Neuronal stem cell (in vitro differentiated cells): Measurements from ENCODE around the gene HACD2.

ENCODE experiments used
- DNase-seq: peaks from one replicate; pipeline ENCODE4 v3.0.0-alpha.2; 2013; ENCODE audit warnings: low spot score
- H2AFZ ChIP-seq: one replicate; pipeline ENCODE4 v1.6.1; 2013; ENCODE audit warnings: mild to moderate bottlenecking, low read length, inconsistent platforms
- H2AK5ac ChIP-seq: 2 replicates; pipeline ENCODE4 v1.6.1; 2013; ENCODE audit warnings: low read depth, mild to moderate bottlenecking, inconsistent platforms, low read length, moderate library complexity, mixed read lengths
- H2BK120ac ChIP-seq: 2 replicates; pipeline ENCODE4 v1.6.1; 2013; ENCODE audit warnings: low read depth, mild to moderate bottlenecking, inconsistent platforms, low read length, moderate library complexity, mixed read lengths
- H2BK12ac ChIP-seq: one replicate; pipeline ENCODE4 v1.6.1; 2013; ENCODE audit warnings: low read length, inconsistent platforms
- H2BK15ac ChIP-seq: 2 replicates; pipeline ENCODE4 v1.6.1; 2013; ENCODE audit warnings: mild to moderate bottlenecking, low read length, inconsistent platforms, mixed read lengths
- H2BK5ac ChIP-seq: one replicate; pipeline ENCODE4 v1.6.1; 2013; ENCODE audit warnings: inconsistent platforms, mild to moderate bottlenecking, low read length, moderate library complexity
- H3K14ac ChIP-seq: one replicate; pipeline ENCODE4 v1.6.1; 2013; ENCODE audit warnings: low read length, inconsistent platforms
- H3K18ac ChIP-seq: 2 replicates; pipeline ENCODE4 v1.6.1; 2013; ENCODE audit warnings: low read length, inconsistent platforms
- H3K23ac ChIP-seq: 2 replicates; pipeline ENCODE4 v1.6.1; 2013; ENCODE audit warnings: low read depth, mild to moderate bottlenecking, mixed read lengths, low read length, inconsistent platforms; ENCODE audit not compliant: poor library complexity
- H3K27ac ChIP-seq: replicated peaks from 3 replicates; pipeline ENCODE4 v1.5.1; 2013; ENCODE audit warnings: low read length, inconsistent platforms
- H3K27me3 ChIP-seq, 3 experiments: 2 replicates each; pipeline ENCODE4 v1.6.1; 2013; ENCODE audit warnings: low read length in 3 of 3, mild to moderate bottlenecking in 2 of 3, inconsistent platforms in 1 of 3, low read depth in 1 of 3, mixed read lengths in 1 of 3, moderate library complexity in 1 of 3; ENCODE audit not compliant: control insufficient read depth in 3 of 3, insufficient read depth in 3 of 3
- H3K36me3 ChIP-seq, 2 donors: replicated peaks in 1 of 2; 2 replicates each; pipeline ENCODE4 v1.6.1; 2013; ENCODE audit warnings: low read length in 2 of 2; ENCODE audit not compliant: control insufficient read depth in 2 of 2, insufficient read depth in 2 of 2
- H3K4ac ChIP-seq: 2 replicates; pipeline ENCODE4 v1.6.1; 2013; ENCODE audit warnings: inconsistent platforms, mild to moderate bottlenecking, low read length, moderate library complexity
- H3K4me1 ChIP-seq, 2 donors: 1 replicate in 1 of 2; 2 replicates in 1 of 2; pipeline ENCODE4 v1.6.1; 2013; ENCODE audit warnings: low read length in 2 of 2, low read depth in 1 of 2; ENCODE audit not compliant: control insufficient read depth in 2 of 2, insufficient read depth in 1 of 2
- H3K4me2 ChIP-seq: one replicate; pipeline ENCODE4 v1.6.1; 2013; ENCODE audit warnings: mild to moderate bottlenecking, low read length, inconsistent platforms; ENCODE audit not compliant: insufficient read depth, poor library complexity, severe bottlenecking
- H3K4me3 ChIP-seq, 2 donors: 2 replicates each; pipeline ENCODE4 v1.5.1; 2013; ENCODE audit warnings: low read length in 2 of 2, mild to moderate bottlenecking in 2 of 2, inconsistent platforms in 1 of 2, moderate library complexity in 1 of 2
- H3K79me1 ChIP-seq: one replicate; pipeline ENCODE4 v1.6.1; 2013; ENCODE audit warnings: low read depth, mild to moderate bottlenecking, inconsistent platforms, low read length, moderate library complexity
- H3K9ac ChIP-seq: one replicate; pipeline ENCODE4 v1.6.1; 2013; ENCODE audit warnings: mild to moderate bottlenecking, low read depth, low read length, inconsistent platforms; ENCODE audit not compliant: poor library complexity
- H3K9me3 ChIP-seq, 2 donors: replicated peaks in 1 of 2; 2 replicates each; pipeline versions ENCODE3 to v1.6.1; 2013; ENCODE audit warnings: low read length in 2 of 2, mild to moderate bottlenecking in 2 of 2, inconsistent platforms in 1 of 2, low read depth in 1 of 2, mixed read lengths in 1 of 2, moderate library complexity in 1 of 2; ENCODE audit not compliant: control insufficient read depth in 2 of 2, insufficient read depth in 1 of 2
- H4K8ac ChIP-seq: one replicate; pipeline ENCODE4 v1.6.1; 2013; ENCODE audit warnings: low read depth, mild to moderate bottlenecking, inconsistent platforms, low read length, moderate library complexity
- H4K91ac ChIP-seq: one replicate; pipeline ENCODE4 v1.6.1; 2013; ENCODE audit warnings: low read length, low read depth, mild to moderate bottlenecking, inconsistent platforms; ENCODE audit not compliant: poor library complexity
- WGBS, 2 donors: extraction: QIAGEN DNeasy Blood & Tissue Kit; methylation state at CpG; one replicate each; pipeline ENCODE4 v1.1.7; 2013; ENCODE audit warnings: missing lambda C conversion rate in 2 of 2, mixed read lengths in 1 of 2; ENCODE audit not compliant: insufficient read length in 2 of 2, insufficient replicate concordance in 1 of 2; ENCODE audit errors: extremely low coverage in 2 of 2; 5-methylcytosine and 5-hydroxymethylcytosine counted together

Gene HACD2

GRCh38 chr3:123626881-123627280 is 42.0 kb upstream of the HACD2 start:
- Histone ChIP-seq H3K4me3 (no peak overlapping the region), H2BK5ac (no peak overlapping the region), H2BK12ac (no peak overlapping the region), H4K8ac (no peak overlapping the region), H3K9ac (no peak overlapping the region), H2BK120ac (no peak overlapping the region), H3K27me3 (no peaks in the 10 kb centered on the region), H3K23ac (no peak overlapping the region), H3K4ac (no peak overlapping the region), H2AFZ (no peak overlapping the region), H3K27ac (no peak overlapping the region), H3K4me2 (no peak overlapping the region), H3K79me1 (no peaks in the 10 kb centered on the region), H3K14ac (no peak overlapping the region), H2BK15ac (no peak overlapping the region), H3K9me3 (peaks cover 0 to 4% of the 10 kb centered on the region in 2 donors), H4K91ac (no peak overlapping the region), H3K18ac (no peak overlapping the region), H3K36me3 (peaks cover 27 to 43% of the 10 kb centered on the region in 2 donors), H3K4me1 (peaks cover 0 to 2% of the 10 kb centered on the region in 2 donors), H2AK5ac (no peak overlapping the region)
- DNase-seq, result no peak
- no CpG with 5 or more reads among the region's 7 CpGs for WGBS, 2 donors

DNA sequence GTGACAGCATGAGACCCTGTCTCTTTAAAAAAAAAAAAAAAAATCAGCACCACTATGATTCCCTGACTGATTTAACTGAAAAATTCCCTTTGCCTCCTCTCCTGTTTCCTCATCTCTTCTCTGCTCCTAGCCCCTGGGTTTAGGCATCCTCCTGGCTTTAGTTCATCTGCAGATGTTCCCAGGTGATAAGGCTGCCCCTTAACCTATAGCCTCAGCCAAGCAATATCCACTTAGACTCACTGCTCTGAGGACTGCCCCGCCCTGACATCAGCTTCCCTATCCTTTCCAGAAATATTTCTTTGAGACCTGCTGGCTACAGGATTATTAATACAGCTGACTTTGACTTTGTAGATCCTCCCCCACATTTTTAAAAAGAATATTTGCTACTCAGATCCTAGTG is 39.4 kb upstream of the HACD2 start:
- Histone ChIP-seq H3K9ac (no peak overlapping the region), H3K4me2 (no peak overlapping the region), H3K79me1 (no peaks in the 10 kb centered on the region), H2BK15ac (no peak overlapping the region), H2AFZ (no peak overlapping the region), H3K4me1 (peaks cover 0 to 11% of the 10 kb centered on the region in 2 donors), H2BK120ac (no peak overlapping the region), H3K9me3 (peaks cover 0 to 4% of the 10 kb centered on the region in 2 donors), H3K4ac (no peak overlapping the region), H3K4me3 (no peak overlapping the region), H3K18ac (no peak overlapping the region), H3K14ac (no peak overlapping the region), H2AK5ac (no peak overlapping the region), H2BK5ac (no peak overlapping the region), H3K23ac (no peak overlapping the region), H2BK12ac (no peak overlapping the region), H3K36me3 (peaks cover 22 to 29% of the 10 kb centered on the region in 2 donors), H3K27me3 (no peaks in the 10 kb centered on the region), H3K27ac (no peak overlapping the region), H4K8ac (no peak overlapping the region), H4K91ac (no peak overlapping the region)
- no peak for DNase-seq
- no CpG with 5 or more reads among the region's 1 CpG for WGBS, 2 donors

GRCh38 chr3:123623346-123623880 is 38.6 kb upstream of the HACD2 start:
- no peak overlapping the region for H2AK5ac ChIP-seq
- H2BK15ac ChIP-seq, result no peak overlapping the region

GRCh38 chr3:123622766-123623165 is 37.9 kb upstream of the HACD2 start:
- Histone ChIP-seq H4K91ac (no peak overlapping the region), H3K23ac (no peak overlapping the region), H2BK5ac (no peak overlapping the region), H3K4ac (no peak overlapping the region), H3K14ac (no peak overlapping the region), H2BK120ac (no peak overlapping the region), H3K18ac (no peak overlapping the region), H3K9me3 (peaks cover 0 to 2% of the 10 kb centered on the region in 2 donors), H3K4me2 (no peak overlapping the region), H4K8ac (no peak overlapping the region), H2AFZ (no peak overlapping the region), H3K27ac (no peak overlapping the region), H3K36me3 (peaks cover 26 to 38% of the 10 kb centered on the region in 2 donors), H3K79me1 (no peaks in the 10 kb centered on the region), H2BK12ac (no peak overlapping the region), H3K4me1 (peaks cover 0 to 11% of the 10 kb centered on the region in 2 donors), H3K4me3 (no peak overlapping the region), H2BK15ac (no peak overlapping the region), H3K9ac (no peak overlapping the region), H3K27me3 (no peaks in the 10 kb centered on the region), H2AK5ac (no peak overlapping the region)
- WGBS, 2 donors, result no CpG with 5 or more reads among the region's 2 CpGs
- no peak for DNase-seq

More at GRCh38 chr3:123623346-123623880, 38.6 kb upstream of the HACD2 start:
- WGBS, 2 donors, result no CpG with 5 or more reads among the region's 5 CpGs
- H3K18ac ChIP-seq, result no peak overlapping the region
- peaks cover 0 to 11% of the 10 kb centered on the region in 2 donors for H3K4me1 ChIP-seq
- peaks cover 0 to 4% of the 10 kb centered on the region in 2 donors for H3K9me3 ChIP-seq
- H3K4ac ChIP-seq, result no peak overlapping the region
- no peaks in the 10 kb centered on the region for H3K79me1 ChIP-seq
- H4K8ac ChIP-seq, result no peak overlapping the region
- H2AFZ ChIP-seq, result no peak overlapping the region
- no peak overlapping the region for H3K9ac ChIP-seq
- no peak overlapping the region for H3K14ac ChIP-seq
- H3K23ac ChIP-seq, result no peak overlapping the region
- no peak overlapping the region for H3K4me2 ChIP-seq
- no peak overlapping the region for H3K27ac ChIP-seq
- H4K91ac ChIP-seq, result no peak overlapping the region
- peaks cover 23 to 31% of the 10 kb centered on the region in 2 donors for H3K36me3 ChIP-seq
- H2BK120ac ChIP-seq, result no peak overlapping the region
- DNase-seq, result no peak
- H2BK12ac ChIP-seq, result no peak overlapping the region
- no peak overlapping the region for H3K4me3 ChIP-seq
- no peak overlapping the region for H2BK5ac ChIP-seq
- H3K27me3 ChIP-seq, result no peaks in the 10 kb centered on the region
